ENCODE data around the gene RNF130. TPM values are rescaled to one million over a fixed set of nuclear protein-coding genes. Genes with fewer than 3 reads are reported as not detected.

The RNF130 gene
- total and polyA plus RNA-seq, 2 donors from 2014 or later = 73.9 to 88.1 TPM

DNA sequence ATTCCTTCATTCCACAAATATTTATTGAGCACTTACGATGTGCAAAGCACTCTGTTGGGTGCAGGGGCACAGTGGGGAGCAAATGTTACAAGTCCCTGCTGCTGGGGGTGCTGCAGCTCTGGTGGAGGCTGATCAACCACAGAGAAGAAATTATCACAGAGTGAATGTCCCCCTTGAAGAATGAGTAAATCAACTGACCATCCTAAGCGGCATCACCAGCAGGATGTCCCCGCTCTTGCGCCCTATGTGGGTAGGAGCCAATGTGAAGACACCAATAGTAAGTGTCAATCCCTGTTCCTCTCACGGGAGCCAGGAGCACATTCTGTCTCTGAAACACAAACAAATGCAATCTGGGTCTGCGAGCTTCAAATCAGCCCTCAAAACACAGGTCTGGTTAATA, 116.5 kb downstream of the RNF130 start:
- no peak overlapping the region for H3K4me3 ChIP-seq (ENCODE audit: low read length in 3 of 3)
- FAIRE-seq (no peak), DNase-seq (no peak)
- TF ChIP-seq, protein P1, sequence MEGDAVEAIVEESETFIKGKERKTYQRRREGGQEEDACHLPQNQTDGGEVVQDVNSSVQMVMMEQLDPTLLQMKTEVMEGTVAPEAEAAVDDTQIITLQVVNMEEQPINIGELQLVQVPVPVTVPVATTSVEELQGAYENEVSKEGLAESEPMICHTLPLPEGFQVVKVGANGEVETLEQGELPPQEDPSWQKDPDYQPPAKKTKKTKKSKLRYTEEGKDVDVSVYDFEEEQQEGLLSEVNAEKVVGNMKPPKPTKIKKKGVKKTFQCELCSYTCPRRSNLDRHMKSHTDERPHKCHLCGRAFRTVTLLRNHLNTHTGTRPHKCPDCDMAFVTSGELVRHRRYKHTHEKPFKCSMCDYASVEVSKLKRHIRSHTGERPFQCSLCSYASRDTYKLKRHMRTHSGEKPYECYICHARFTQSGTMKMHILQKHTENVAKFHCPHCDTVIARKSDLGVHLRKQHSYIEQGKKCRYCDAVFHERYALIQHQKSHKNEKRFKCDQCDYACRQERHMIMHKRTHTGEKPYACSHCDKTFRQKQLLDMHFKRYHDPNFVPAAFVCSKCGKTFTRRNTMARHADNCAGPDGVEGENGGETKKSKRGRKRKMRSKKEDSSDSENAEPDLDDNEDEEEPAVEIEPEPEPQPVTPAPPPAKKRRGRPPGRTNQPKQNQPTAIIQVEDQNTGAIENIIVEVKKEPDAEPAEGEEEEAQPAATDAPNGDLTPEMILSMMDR (IDR thresholded peaks at IDR 0.05; ENCODE audit: borderline replicate concordance, extremely low read depth, insufficient read depth) = no peak
- intact Hi-C loops (cut with DNase I) = no loop called here
- no peak overlapping the region for H3K9ac ChIP-seq (ENCODE audit: low read length in 3 of 3)
- no peak overlapping the region for H3K27ac ChIP-seq (ENCODE audit: low read depth in 2 of 2, low read length in 2 of 2)
- no peaks in the 10 kb centered on the region for H3K9me3 ChIP-seq (ENCODE audit: control insufficient read depth in 2 of 3, insufficient read depth in 1 of 3, low read length in 3 of 3)
- no peaks in the 10 kb centered on the region for H3K4me1 ChIP-seq (ENCODE audit: control insufficient read depth in 2 of 3, insufficient read depth in 2 of 3, low read depth in 1 of 3, low read length in 3 of 3)
- H3K27me3 ChIP-seq (ENCODE audit: control insufficient read depth, insufficient read depth, low read length) = no peaks in the 10 kb centered on the region
- peaks cover 0 to 8% (median 2%) of the 10 kb centered on the region in 3 donors for H3K36me3 ChIP-seq (ENCODE audit: control insufficient read depth in 2 of 3, insufficient read depth in 3 of 3, low read length in 3 of 3)

DNA sequence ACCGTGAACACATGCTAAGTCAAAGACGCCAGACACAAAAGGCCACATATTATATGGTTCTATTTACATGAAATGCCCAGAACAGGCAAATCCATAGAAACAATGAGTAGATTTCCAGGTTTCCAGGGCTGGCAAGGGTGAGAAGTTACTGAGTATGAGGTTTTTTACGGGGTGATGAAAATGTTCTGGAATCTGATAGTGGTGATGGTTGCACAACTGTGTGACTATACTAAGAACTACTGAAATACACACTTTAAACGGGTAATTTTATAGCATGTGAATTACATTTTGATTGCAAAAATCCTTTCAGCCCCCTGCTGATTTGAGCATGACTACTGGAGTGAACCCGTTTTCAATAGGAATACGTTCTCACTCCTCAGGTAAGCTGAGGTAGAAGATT, 117.1 kb downstream of the RNF130 start:
- no peaks in the 10 kb centered on the region for H3K9me3 ChIP-seq (ENCODE audit: control insufficient read depth in 2 of 3, insufficient read depth in 1 of 3, low read length in 3 of 3)
- intact Hi-C loops (cut with DNase I) = no loop called here
- H3K27ac ChIP-seq (ENCODE audit: low read depth in 2 of 2, low read length in 2 of 2) = no peak overlapping the region
- no peak overlapping the region for H3K9ac ChIP-seq (ENCODE audit: low read length in 3 of 3)
- H3K4me3 ChIP-seq (ENCODE audit: low read length in 3 of 3) = no peak overlapping the region
- no peak for FAIRE-seq
- H3K27me3 ChIP-seq (ENCODE audit: control insufficient read depth, insufficient read depth, low read length) = no peaks in the 10 kb centered on the region
- TF ChIP-seq, protein P1 (IDR thresholded peaks at IDR 0.05; ENCODE audit: borderline replicate concordance, extremely low read depth, insufficient read depth) = no peak
- DNase-seq = no peak
- H3K36me3 ChIP-seq (ENCODE audit: control insufficient read depth in 2 of 3, insufficient read depth in 3 of 3, low read length in 3 of 3) = peaks cover 0 to 8% (median 2%) of the 10 kb centered on the region in 3 donors
- no peaks in the 10 kb centered on the region for H3K4me1 ChIP-seq (ENCODE audit: control insufficient read depth in 2 of 3, insufficient read depth in 2 of 3, low read depth in 1 of 3, low read length in 3 of 3)

DNA sequence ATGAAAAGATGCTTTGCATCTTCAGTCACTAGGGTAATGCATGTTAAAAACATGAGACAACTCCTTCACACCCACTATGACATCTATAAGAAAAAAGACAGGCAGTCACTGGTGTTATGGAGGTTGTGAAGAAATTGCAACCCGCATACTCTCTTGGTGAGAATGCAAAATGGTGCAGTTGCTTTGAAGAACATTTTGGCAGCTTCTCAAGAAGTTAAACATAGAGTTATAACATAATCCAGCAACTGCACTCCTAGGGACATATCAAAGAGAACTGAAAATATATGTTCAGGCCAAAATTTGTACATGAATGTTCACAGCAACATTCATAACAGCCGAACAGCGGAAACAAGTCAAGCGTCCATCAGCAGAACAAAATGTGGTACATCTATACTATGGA, 117.6 kb downstream of the RNF130 start:
- no peaks in the 10 kb centered on the region for H3K9me3 ChIP-seq (ENCODE audit: control insufficient read depth in 2 of 3, insufficient read depth in 1 of 3, low read length in 3 of 3)
- TF ChIP-seq, protein P1 (IDR thresholded peaks at IDR 0.05; ENCODE audit: borderline replicate concordance, extremely low read depth, insufficient read depth) = no peak
- no peak overlapping the region for H3K4me3 ChIP-seq (ENCODE audit: low read length in 3 of 3)
- DNase-seq (no peak), FAIRE-seq (no peak)
- H3K27ac ChIP-seq (ENCODE audit: low read depth in 2 of 2, low read length in 2 of 2) = no peak overlapping the region
- intact Hi-C loops (cut with DNase I) = no loop called here
- H3K9ac ChIP-seq (ENCODE audit: low read length in 3 of 3) = no peak overlapping the region
- H3K27me3 ChIP-seq (ENCODE audit: control insufficient read depth, insufficient read depth, low read length) = no peaks in the 10 kb centered on the region
- H3K36me3 ChIP-seq (ENCODE audit: control insufficient read depth in 2 of 3, insufficient read depth in 3 of 3, low read length in 3 of 3) = peaks cover 0 to 8% (median 2%) of the 10 kb centered on the region in 3 donors
- no peaks in the 10 kb centered on the region for H3K4me1 ChIP-seq (ENCODE audit: control insufficient read depth in 2 of 3, insufficient read depth in 2 of 3, low read depth in 1 of 3, low read length in 3 of 3)
